ENCODE measurements around the gene DENND6B. TPM values are rescaled to one million over a fixed set of nuclear protein-coding genes. Genes with fewer than 3 reads are reported as not detected.

The DENND6B gene
- total RNA-seq, 1 donor from 2014 or later: 11.9 TPM

DNA sequence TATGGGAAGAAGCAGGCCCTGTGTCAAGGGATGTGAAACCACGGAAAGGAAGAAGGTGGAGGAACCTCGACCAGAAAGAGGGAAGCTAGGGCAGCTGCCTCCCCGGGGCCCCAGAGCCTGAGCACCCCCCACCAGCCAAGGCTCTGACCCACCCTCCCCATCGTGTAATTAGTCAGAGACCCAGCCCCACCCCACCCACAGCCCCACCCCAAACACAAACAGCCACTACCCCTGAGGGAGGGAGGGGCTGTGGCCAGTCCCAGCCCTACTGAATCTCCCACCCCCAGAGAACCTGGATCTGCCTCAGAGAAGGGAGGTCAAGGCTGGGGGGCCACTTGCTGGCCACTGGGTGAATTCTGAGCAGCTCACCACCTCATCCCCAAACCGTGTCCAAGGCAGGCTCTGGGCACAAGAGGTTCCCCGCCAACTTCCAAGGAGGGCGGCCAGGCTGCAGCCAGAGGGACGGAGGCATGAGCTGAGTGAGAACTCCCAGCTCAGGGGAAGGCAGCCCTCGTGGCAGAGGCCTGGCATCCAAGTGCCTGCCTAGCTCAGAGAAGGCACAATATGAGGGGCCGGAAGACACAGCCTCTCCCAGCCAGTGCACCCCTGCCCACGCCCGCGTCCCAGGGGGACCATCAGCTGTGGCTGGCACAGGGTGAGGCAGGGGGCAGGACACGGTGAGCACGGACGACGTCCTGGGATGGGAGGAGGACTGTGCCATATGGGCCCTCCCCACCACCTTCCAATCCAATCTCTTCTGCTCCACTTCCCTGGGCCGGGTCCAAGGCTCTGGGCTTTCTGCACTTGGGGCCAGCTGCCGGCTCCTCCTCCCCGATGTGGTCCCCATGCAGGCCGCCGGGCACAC is 22.1 kb downstream of the DENND6B start:
- no peak for DNase-seq (ENCODE audit: low read depth)

DNA sequence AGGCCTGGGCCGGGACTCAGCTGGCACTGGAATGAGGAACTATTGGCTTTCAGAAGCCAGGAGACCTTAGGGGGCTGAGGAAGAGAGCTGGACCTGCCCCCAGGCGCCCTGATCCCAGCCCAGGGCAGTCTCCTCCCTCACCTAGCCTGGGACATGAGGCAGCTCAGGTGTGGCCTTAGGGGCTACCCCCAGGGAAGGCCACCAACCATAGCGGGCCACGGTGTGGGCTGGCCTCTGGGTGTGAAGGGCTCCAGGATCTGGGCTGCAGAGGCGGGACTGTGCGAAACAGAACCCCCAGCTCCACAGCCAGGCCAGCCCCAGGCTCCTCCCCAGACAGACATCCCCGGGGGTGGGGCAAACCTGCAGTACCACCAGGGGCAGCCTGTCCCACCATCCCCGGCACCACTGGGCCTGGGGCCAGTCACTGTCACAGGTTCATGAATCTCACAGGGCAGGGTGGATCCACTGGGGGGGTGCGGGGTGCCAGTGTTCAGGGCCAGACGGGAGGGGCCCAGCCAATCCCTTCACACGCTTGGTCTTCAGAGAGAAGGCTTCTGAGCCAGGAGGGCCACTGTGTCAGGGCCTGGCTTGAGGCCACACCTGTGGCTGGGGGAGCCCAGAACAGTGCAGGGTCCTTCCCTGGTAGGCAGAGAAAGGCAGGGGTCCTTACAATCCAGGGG is 22.8 kb downstream of the DENND6B start:
- no peak for DNase-seq (ENCODE audit: low read depth)

DNA sequence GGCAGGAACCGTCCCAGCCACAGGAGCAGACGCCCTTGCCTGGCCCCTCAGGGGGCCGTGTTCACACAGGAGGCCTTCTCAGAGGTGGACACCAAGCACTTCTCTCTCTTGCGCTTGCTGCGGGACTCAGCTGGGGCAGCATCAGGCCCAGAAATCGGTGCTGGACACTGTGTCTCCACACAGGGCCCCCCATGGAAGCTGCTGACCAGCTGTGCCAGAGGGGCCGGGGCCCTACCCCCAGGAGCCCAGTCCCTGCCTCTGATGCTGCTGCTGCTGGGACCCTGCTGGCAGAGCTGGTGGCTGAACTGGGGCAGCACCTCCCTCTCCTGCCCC is 23.3 kb downstream of the DENND6B start:
- no peak for DNase-seq (ENCODE audit: low read depth)

DNA sequence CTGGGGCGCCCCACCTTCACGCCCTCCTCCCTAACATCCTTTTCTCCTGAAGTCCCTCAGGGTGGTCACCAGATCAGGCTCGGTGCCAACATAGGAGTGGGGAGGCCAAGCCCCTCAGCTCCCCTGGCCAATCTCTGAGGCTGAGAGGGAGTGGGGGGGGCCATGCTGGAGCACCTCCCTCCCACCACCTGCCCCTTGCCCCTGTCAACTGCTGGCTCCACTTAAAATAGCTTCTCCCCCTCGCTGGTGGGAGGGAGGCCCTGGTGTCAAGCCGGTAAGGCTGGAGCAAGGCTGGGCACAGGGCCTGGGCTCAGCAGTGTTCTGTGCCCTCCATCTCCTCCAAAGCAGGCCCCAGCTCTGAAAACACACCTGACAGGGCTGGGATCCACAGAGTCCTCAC is 24.2 kb downstream of the DENND6B start:
- no peak for DNase-seq (ENCODE audit: low read depth)

DNA sequence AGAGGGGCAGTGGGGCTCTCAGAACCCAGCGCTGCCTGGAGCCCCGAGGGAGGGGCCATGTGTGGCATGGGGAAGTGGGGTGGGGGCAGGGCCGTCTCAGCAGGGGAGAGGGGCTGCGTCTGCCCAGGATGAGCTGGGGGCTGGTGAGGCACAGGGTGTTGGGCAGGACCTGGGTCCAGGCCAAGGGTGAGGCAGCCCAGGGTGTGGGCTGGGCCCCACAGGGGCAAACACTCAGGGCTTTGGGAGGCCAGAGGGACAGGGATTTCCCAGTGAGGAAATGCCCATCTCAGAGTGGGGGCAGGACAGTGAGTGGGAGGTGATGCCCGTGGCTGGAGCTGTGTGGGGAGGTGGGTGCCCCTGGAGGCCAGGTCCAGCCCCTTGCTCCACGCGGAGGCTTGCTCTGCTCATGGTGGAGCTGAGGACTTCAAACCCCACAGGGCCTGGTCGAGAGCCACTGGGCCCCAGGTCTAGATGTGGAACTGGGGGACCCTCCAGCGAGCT is 24.7 kb downstream of the DENND6B start:
- DNase-seq (ENCODE audit: low read depth): no peak

DNA sequence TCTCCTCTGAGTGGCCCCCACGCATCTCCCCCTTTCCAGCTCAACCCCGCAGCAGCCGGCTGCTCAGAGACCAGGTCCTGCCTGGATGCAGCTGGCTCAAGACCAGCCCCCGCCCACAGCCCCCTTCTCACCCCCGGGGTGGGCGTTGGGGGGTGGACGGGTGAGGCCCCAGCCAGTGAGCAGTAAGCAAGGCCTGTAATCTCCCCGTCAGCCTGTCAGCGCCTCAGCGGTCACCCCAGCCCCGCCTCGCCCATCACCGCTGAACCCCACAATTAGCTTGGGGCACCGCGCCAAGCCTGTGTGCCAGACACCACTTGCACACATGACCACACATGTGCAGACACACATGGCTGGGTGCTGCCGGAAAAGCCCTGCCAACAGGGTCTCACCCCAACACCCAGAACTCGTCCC is 25.2 kb downstream of the DENND6B start:
- DNase-seq (ENCODE audit: low read depth): no peak

DNA sequence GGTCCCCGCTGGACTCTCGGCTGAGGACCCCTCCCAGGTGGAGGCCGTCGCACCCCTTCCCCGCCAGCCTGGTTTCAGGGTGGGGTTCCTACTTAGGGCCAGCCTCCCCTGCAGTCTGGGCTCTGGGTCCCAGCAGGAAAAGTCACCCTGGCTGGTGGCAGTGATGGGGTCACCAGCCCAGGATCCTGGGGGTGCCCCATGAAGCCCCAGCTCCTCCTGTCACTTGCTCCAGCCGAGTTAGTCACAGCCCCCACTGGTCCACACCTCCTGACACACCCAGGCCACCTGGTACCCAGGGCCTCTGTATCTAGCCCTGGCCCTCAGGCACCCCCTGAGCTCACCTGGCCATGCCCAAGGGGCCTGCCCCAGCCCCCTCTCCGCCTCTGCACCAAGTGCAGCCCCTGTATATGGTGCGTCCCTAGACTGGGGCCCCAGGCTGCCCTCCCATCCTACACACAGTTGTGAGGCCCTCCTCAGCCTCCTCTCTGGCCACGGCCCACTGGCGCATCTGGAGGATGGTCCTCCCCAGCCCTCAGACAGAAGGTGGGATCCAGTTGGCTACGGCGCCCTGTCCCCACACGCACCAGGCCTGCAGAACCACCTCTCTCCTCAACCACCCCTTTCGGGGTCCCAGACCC is 26.1 kb downstream of the DENND6B start:
- DNase-seq (ENCODE audit: low read depth): no peak

DNA sequence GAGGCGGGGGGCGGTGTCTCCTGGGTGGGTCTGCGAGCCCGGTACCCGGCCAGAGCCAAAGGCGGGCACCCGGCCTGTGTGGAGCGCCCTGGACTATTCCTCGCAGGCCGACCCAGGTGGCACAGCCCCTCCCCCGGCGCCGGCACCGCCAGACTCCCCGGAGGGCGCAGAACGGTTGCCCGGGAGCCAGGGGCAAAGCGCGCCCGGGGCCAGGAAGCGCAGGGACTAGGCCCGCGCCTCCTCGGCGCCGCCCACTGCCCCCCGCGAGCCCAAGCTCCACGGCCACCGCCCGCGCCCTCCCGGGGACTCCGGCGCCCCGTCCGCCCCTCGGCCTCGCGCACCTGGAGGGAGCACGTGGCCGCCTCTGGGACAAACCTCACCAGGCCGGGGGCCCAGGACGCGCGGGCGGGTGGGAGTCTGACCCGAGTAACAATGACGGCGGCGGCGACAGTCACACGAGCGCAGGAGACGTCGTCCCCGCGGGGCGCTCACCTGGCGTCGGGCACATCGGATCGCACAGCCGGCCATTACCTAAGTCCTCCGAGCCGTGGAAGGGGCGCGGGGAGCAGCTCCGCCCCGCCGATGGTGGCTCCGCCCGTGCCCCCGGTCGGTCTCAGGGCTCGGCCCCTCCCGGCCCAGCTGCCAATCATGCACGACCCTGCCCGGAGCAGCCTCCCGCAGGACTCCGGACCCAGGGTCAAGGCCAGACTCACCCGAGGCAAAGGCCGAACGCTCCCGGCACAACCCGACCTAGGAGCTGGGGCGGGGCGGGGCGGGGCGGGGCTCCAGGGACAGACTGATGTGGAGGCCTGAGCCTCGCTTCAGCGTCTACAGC is 26.8 kb downstream of the DENND6B start:
- no peak for DNase-seq (ENCODE audit: low read depth)

DNA sequence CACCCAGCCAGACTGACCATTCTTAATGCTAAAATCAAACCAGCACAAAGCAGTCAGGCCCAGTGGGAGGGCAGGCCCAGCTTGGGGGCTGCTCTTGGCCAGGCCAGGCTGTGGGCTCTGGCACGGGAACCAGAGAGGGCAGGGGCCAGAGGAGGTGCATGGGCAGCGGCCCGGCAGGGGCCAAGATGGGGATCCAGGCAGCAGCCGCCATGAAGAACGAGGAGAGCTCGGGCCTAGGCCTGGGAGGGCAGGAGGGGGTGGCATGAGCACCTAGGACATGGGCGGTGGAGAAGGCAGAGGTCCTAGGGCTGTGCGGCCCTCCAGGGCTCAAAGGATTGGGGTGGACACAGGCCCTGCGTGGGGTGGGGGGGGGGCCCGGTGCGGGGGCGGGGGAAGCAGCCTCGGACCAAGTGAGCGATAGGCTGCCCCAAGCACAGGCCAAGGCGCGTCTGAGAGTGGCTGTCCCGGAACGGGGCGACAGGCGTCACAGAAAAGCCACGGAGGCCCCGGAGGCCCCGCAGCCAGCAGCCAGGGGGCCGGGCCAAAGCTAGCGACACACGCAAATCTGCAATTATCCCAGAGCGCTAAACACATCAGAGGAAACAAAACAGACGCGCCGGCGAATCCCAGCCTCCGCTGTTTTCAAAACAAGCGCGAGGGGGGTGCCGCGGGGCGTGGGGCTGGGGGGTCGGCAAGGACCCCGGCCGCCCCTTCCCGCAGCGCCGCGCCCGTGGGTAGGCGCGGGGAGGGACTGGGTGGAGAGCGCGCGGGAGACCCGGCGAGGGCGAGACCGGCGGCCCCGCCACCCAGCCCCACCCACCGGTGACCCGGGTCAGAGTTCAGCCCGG is 27.7 kb downstream of the DENND6B start:
- no peak for DNase-seq (ENCODE audit: low read depth)

DNA sequence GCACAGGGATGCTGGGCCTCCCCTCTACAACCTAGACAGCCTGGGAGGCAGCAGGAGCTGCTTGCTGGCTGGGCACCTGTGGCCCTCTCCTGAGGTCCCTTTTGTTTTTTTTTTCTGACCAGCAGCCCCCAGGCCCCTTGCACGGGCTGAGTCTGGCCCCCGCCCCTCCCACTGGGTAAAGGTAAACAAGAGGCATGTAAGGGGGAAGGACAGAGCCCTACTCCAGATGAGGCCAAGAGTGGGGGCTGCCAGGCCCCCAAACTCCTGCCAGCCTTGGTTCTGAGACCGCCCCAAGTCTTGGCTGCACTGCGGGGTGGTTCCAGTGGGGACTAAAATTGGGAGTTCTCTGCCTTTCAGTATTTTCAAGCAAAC is 28.6 kb downstream of the DENND6B start:
- no peak for DNase-seq (ENCODE audit: low read depth)

DNA sequence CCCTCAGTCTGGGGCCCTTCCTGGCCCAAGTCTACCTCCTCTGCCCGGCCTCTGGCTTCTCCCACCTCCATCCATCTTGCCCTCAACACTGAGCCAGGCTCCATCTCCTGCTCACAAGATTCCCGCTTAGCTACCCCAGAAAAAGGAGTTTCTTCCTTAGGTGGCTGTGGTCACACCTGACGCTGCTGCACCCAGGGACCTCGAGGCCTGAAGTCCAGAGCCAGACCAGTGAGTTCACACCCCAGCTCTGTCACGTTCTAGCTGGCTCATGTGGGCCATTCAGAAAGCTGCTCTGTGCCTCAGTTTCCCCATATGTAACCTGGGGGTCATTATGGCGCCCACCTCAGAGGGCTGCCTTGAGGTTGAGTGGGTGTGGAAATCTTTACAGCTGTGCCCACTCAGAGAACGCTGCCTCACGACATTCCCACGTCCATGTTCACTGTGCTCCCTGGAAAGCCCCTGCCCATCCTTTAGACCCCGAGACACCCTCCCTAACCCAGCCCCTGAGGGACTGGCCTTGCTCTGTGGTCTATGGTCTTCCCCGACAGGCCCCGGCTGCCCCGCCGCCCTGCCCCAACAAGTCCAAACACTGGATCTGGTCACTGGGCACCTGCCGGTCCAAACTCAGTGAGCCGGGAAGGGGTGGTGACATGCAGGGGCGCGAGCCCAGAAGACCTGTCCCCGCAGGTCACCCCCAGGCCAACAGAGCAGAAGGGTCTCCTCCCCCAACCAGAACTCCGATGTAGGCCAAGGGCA is 29.1 kb downstream of the DENND6B start:
- DNase-seq (ENCODE audit: low read depth): no peak

DNA sequence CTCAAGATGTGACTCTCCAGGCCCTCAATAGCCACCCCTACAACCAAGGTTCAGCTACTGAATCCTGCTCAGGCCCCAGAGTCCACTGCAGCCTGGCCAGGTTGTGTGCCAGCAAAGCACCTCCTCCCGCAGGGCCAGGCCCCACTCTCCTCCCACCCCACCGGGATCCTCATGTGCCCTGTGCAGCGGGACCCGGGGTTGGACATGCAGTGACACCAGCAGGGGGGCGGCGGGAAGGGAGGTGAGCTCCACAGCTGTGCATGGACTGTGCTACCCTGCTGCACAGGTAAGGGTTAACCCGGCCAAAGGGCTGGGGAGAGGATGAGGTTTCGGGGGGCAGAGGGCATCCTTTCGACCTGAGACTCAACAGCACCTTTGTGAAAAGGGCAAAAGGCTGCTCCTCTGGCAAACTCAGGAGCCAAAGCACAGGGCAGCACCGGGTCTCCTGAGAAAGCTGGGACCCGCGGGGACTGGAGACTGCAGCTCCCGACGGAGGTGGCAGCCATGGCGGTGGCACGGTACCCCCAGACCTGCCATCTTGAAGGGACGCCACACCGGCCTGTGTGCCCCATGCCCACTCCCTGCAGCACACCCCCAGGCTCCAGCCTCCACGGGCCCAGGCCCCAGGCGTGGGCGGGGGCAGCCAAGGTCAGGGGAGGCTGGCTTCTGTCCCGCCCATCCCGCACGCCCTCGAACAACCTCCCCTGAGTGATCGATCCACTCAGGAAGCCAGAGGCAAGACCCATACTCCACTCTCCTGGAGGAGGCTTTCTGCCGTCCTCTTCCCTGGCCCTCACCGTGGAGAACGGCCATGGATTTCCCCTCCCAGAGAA is 29.9 kb downstream of the DENND6B start:
- DNase-seq (ENCODE audit: low read depth): no peak

DNA sequence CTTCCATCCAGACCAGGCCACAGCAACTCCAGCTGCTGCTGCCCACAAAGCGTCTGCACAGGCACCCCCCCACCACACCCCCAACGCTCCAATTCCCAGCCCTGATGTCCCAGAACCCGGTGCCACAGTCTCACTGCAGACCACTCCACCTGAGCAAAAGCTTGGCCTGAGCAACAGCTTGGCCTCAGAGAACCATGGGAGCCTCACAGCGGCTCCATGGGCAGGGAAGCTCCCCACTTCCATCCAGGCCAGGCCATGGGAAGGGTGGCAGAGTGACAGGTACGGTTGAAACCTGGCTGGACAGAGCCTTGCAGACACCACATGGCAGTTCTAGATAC is 32.5 kb downstream of the DENND6B start:
- no peak for DNase-seq (ENCODE audit: low read depth)

DNA sequence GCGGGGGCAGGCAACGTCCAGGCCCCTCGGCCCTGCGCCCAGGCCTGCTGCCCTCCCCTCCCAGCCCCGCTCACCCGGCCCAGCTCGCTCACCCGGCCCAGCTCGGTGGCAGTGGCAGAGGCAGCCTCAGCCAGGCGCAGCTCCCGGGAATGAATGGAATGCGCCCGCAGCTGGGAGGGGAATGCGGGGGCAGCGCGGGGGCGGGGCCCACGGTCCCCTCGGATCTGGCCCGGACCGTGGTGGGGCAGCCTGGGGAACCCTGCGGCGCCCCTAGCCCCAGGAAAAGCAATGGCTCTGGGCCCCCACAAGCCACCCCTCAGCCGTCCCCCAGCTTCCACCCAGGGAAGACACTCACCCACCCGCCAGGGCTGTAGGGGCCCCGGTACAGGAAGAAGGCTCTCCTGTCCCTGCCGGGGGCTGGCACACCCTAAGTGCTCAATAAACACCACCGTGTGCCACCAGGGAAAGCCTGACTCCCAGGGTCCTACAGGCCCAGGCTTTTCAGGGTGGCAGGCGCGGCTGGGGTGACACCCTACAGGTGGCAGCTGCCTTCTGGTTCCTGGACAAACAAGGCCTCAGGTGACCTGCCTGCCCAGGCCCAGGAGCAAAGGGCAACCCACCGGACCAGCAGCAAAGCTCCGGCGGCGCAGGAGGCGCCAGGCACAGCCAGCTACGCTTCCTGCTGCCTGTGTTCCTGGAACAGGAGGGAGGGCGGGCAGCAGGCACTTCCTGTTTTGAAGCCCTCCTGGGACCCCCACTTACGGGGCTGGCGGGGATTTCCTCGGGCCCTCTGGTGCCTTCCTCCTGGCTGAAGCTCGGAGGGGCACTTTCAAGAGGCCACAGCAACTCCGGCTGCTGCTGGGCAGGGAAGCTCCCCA is 33.1 kb downstream of the DENND6B start:
- DNase-seq (ENCODE audit: low read depth): peak; percentile 68

DNA sequence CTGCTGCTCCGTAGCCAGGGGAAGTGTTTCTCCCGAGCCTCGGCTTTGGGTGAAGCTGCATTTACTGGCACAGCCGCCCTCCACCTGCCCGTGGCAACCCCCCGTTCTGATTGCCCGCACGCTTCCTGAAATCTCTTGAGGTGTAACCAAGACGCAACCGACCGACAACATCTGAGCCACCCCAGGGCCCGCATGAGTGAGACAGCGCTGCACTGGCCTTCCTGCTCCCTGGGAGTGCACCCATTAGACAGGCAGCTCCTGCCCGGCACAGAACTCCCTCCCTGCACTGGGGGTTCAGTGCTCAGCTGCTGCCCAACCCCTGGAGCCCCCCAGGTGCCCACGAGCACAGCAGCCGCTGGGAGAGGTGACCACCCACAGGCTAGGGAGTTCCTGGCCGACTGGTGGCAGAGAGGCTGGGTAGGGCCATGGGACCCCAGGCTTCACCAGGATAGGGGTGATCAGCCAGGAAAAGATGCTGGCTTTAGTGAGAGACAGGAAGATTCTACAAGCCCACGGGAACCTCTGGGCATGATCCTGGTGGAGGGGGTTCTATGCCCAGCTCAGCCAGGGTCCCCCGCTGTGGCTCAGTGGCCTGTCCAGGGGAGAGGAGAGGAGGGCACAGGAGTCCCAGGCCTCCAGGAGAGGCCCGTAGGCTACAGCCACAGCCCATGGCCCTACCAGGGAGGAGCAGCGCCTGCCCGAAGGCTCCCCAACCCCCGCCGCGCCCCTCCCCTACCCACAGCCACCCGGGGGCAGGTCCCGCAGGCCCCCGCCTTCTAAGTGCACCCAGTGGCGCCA is 34.0 kb downstream of the DENND6B start:
- DNase-seq (ENCODE audit: low read depth): peak; percentile 61

DNA sequence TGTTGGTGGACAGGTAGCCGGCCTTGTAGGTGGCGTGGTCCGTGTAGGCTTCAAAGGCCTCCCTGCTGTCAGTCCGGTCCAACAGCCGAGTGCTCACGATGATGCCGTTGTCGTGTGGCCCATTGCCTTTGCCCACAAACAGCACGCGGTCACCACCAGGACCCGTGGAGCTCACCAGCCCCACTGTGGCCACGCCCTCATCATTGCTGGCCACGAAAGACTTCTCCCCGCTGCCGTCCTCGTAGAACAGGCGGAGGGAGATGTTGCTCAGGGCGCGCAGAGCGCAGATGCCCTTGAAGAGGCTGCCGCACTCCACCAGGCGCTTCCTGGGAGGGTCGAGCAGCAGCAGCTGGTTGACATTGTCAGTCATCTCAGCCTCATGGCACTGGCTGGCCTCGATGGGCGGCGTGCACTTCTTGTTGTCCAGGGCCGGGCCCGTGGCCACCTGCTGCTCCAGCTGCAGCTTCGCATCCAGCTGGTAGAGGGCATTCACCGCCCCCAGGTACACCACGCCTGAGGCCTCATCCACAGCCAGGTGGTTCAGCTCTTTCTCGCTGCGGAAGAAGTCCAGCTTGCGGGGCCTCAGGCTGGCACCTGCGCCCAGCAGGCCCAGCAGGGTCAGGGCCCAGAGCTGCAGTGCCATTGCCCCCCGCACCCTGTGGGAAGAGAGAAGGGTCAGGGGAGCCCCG is 36.7 kb downstream of the DENND6B start:
- DNase-seq (ENCODE audit: low read depth): no peak

Measured in renal cortical epithelial cell (primary cell).